Measurements from ENCODE around the gene ALOX12. TPM values are rescaled to one million over a fixed set of nuclear protein-coding genes. Genes with fewer than 3 reads are reported as not detected.

Gene ALOX12
- total RNA-seq, 8 experiments from 2014 or later: 0.23 to 1.6 (median 0.37) TPM; not detected in 2

DNA sequence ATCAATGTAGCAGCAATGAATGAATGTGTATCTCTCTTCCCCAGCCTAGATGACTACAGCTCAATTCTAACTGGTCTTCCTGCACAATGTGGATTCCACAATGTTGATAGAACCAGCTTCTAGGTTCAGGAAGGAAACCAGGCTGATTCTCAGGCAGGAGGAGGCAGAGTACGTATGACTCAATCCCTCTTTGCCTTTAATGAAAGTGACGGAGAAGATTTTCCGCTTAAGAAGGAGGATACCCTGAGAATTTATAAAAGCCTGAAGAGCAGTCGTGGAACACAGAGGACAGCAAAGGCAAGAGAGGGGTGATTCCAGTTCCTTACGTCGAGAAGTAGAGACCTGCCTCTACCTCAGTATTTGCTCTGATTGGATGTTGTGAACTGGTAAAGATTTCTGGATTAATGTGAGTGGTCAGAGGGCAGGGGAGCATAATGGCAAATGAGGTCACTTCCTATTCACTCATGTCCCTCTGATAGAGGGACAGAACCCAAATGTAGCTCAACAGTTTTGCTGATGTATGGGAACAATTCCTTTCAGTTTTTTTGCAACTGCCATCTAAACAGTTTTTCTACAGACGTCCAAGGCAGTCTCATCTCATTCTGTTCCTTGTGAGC is 63.1 kb downstream of the ALOX12 start:
- no peak overlapping the region for H3K27ac ChIP-seq
- 57 to 85% (median 76%) methylated on average over 2 to 7 of the region's 7 CpGs; no CpG with 5 or more reads in 3 of the 10 experiments for WGBS, 10 experiments
- in situ Hi-C loops (cut with MboI; ENCODE audit: low pct_unique_long_range_greater_than_20kb in 2 of 9, low sequenced_read_pairs in 9 of 9, unreplicated experiment in 9 of 9): loop anchor here in 1 of 9 experiments (25.0 kb wide), 1 partner anchor 103 kb away; no protein-coding TSS in a partner anchor
- peak in 2 of 8 experiments; percentile 19 to 22 for ATAC-seq (replicated peaks in 6 of 8)
- no peak overlapping the region for H3K4me3 ChIP-seq
- H3K4me1 ChIP-seq (replicated peaks in 1 of 2): peaks cover 0 to 17% of the 10 kb centered on the region in 2 donors

Other genes with a start within 250 kb of the ALOX12 start
- 10 to 100 TPM in 1 of 8 experiments, 1 to 10 TPM in 4, under 1 TPM in 2, not detected in 1; 0.27 to 56.7 (median 5.6) TPM for gene XAF1, start 240.0 kb upstream of the ALOX12 start, total RNA-seq
- gene FBXO39, start 219.8 kb upstream of the ALOX12 start, total RNA-seq: under 1 TPM in 3 of 8 experiments, not detected in 5; 0.20 to 0.76 (median 0.42) TPM
- gene TEKT1, start 164.3 kb upstream of the ALOX12 start, total RNA-seq: 10 to 100 TPM in 1 of 8 experiments, under 1 TPM in 4, not detected in 3; 0.05 to 17.0 (median 0.17) TPM
- gene RNASEK, start 16.6 kb downstream of the ALOX12 start, total RNA-seq: 100 to 1,000 TPM; 127 to 314 (median 229) TPM
- gene BCL6B, start 27.0 kb downstream of the ALOX12 start, total RNA-seq: 1 to 10 TPM in 1 of 8 experiments, under 1 TPM in 6, not detected in 1; 0.05 to 1.5 (median 0.58) TPM
- 1 to 10 TPM in 5 of 8 experiments, under 1 TPM in 3; 0.61 to 2.7 (median 1.1) TPM for gene SLC16A13, start 40.0 kb downstream of the ALOX12 start, total RNA-seq
- gene SLC16A11, start 48.0 kb downstream of the ALOX12 start, total RNA-seq: 1 to 10 TPM in 2 of 8 experiments, under 1 TPM in 6; 0.17 to 1.9 (median 0.34) TPM
- gene CLEC10A, start 84.2 kb downstream of the ALOX12 start, total RNA-seq: under 1 TPM in 3 of 8 experiments, not detected in 5; 0.09 to 0.38 (median 0.36) TPM
- gene ASGR2, start 118.8 kb downstream of the ALOX12 start, total RNA-seq: under 1 TPM in 3 of 8 experiments, not detected in 5; 0.11 to 0.51 (median 0.49) TPM
- 10 to 100 TPM in 4 of 8 experiments, 1 to 10 TPM in 4; 1.4 to 26.7 (median 10.1) TPM for gene ASGR1, start 183.3 kb downstream of the ALOX12 start, total RNA-seq
- gene DLG4, start 223.8 kb downstream of the ALOX12 start, total RNA-seq: 10 to 100 TPM in 7 of 8 experiments, 1 to 10 TPM in 1; 5.6 to 91.4 (median 42.6) TPM
- 100 to 1,000 TPM in 7 of 8 experiments, 10 to 100 TPM in 1; 77.7 to 513 (median 215) TPM for gene ACADVL, start 223.9 kb downstream of the ALOX12 start, total RNA-seq
- gene DVL2, start 238.5 kb downstream of the ALOX12 start, total RNA-seq: 10 to 100 TPM; 31.3 to 63.1 (median 40.6) TPM
- gene PHF23, start 243.4 kb downstream of the ALOX12 start, total RNA-seq: 10 to 100 TPM; 25.2 to 63.1 (median 49.4) TPM
- 100 to 1,000 TPM; 336 to 734 (median 573) TPM for gene GABARAP, start 246.4 kb downstream of the ALOX12 start, total RNA-seq

Data from motor neuron (in vitro differentiated cells).